HG03442 (cell line): ENCODE measurements around the gene ICAM4.

Experiments
- ATAC-seq: cut with Tn5 transposase; IDR thresholded peaks from one replicate; pipeline ENCODE4 v1.9.1; 2021; ENCODE audit warnings: mild to moderate bottlenecking, moderate library complexity; ENCODE audit not compliant: unreplicated experiment

Gene ICAM4

GRCh38 chr19:10290357-10290875 is 3.7 kb downstream of the ICAM4 start:
- no peak for ATAC-seq

- no peak for ATAC-seq
Measured at GRCh38 chr19:10290876-10291553, 4.3 kb downstream of the ICAM4 start.

- no peak for ATAC-seq
Measured at GRCh38 chr19:10291554-10292205, 4.9 kb downstream of the ICAM4 start.

- peak; percentile 35 for ATAC-seq
Measured at GRCh38 chr19:10292206-10292788, 5.5 kb downstream of the ICAM4 start.

GRCh38 chr19:10292789-10293636 is 6.3 kb downstream of the ICAM4 start:
- ATAC-seq, result no peak

GRCh38 chr19:10293637-10294367 is 7.0 kb downstream of the ICAM4 start:
- ATAC-seq, result no peak

- ATAC-seq, result no peak
Measured at GRCh38 chr19:10294368-10294697, 7.6 kb downstream of the ICAM4 start.

- no peak for ATAC-seq
Measured at GRCh38 chr19:10295305-10295846, 8.6 kb downstream of the ICAM4 start.

- no peak for ATAC-seq
Measured at GRCh38 chr19:10295847-10296591, 9.3 kb downstream of the ICAM4 start.

- no peak for ATAC-seq
Measured at GRCh38 chr19:10299545-10300458, 13.0 kb downstream of the ICAM4 start.

GRCh38 chr19:10305139-10305806 is 18.5 kb downstream of the ICAM4 start:
- no peak for ATAC-seq

- ATAC-seq, result no peak
Measured at GRCh38 chr19:10306327-10306726, 19.6 kb downstream of the ICAM4 start.

- no peak for ATAC-seq
Measured at GRCh38 chr19:10309423-10309822, 22.7 kb downstream of the ICAM4 start, which contains the start of gene ZGLP1. ZGLP1 (minus strand) TSS chr19:10309815.

- peak; percentile 67 for ATAC-seq
Measured at GRCh38 chr19:10315335-10316214, 28.8 kb downstream of the ICAM4 start, which contains the start of gene FDX2. FDX2 (minus strand) TSS chr19:10316015; CDS start chr19:10315996, 19 bp downstream.

GRCh38 chr19:10316229-10317044 is 29.7 kb downstream of the ICAM4 start:
- no peak for ATAC-seq
